HL-60/S4 (cell line): ENCODE data around the gene RBM17.
"Not testable (repeated sequence)": the region's sequence is repeated elsewhere in the genome, so short reads cannot be mapped to it uniquely, and the experiment has no call there.

ENCODE experiments used
- in situ Hi-C: fragments of 300-500 bp; cut with MboI; formaldehyde crosslinking; loops from 2 replicates; pipeline ENCODE4 v1.14.3; 2022; ENCODE audit warnings: low sequenced_read_pairs

Gene RBM17

DNA sequence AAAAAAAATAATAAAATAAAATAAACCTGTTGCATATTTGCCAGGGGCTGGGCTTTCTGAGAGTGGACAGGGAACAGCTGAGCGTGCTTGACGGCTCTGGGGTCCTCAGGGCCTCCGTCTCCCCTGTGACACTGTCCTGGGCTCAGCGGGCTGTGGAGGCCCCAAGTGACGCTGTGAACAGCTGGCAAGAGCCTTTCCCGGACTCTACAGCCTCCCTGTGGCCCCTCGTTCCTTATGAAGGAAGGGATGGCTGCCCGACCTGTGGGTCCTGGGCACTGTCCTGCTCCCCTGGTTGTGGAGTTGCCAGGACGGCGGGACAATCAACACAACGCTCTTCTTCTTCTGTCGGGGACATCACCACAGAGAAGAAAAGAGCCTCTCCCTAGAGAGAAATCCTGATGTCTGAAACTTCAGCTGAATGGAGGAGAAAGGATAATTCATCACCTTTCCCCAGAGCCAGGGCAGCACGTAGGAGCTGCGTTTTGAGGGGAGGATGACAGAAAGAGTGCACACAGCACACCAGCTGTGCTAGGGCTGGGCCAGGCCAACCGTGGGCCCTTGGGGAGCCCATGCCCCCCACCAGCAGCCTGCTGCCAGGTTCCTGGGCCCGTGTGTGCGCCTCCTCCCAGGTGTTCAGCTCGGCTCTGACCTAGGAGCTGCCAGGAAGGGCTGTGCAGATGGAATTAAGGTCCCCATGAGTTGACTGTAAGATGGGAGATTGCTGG, 45.4 kb downstream of the RBM17 start:
- in situ Hi-C loops, result no loop called here

DNA sequence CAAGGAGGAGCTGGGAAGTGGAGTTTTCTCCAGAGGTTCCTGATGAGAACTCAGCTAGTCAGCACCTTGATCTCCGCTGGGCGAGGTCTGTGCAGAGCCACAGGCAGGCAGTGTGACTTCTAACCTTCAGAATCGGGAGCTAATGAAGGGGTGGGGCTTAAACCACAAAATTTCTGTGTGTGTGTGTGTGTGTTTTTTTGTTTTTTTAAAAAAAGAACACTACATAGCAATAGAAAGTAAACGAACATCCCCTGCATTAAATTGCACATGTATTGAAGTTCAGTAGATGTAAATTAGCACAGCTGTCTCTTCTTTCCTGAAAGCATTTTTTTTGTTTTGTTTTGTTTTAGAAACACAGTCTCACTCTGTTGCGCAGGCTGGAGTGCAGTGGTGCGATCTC, 46.2 kb downstream of the RBM17 start:
- in situ Hi-C loops, result no loop called here

DNA sequence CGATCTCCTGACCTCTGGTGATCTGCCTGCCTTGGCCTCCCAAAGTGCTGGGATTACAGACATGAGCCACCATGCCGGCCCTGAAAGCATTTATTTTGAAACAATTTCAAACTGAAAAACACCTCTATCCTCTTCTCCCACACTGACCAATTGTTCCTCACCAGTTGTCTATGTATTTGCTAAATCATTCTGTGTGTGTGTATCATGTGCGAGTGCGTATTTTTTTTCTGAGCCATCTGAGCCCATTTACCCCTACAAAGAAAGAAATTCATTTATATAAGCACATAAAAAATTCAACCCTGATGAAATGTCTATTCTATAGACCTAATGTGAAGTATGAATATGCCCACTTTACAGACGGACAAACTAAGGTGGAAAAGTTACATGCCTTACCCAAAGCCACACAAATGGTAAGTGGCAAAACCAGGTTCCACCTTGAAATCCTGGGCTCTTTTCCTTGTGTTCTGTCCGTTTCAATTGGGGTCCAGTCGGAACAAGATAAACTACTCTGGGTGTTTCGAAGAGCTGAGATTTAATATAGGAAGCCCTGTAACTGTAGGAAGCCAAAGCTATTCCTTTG, 46.8 kb downstream of the RBM17 start:
- in situ Hi-C loops, result no loop called here

DNA sequence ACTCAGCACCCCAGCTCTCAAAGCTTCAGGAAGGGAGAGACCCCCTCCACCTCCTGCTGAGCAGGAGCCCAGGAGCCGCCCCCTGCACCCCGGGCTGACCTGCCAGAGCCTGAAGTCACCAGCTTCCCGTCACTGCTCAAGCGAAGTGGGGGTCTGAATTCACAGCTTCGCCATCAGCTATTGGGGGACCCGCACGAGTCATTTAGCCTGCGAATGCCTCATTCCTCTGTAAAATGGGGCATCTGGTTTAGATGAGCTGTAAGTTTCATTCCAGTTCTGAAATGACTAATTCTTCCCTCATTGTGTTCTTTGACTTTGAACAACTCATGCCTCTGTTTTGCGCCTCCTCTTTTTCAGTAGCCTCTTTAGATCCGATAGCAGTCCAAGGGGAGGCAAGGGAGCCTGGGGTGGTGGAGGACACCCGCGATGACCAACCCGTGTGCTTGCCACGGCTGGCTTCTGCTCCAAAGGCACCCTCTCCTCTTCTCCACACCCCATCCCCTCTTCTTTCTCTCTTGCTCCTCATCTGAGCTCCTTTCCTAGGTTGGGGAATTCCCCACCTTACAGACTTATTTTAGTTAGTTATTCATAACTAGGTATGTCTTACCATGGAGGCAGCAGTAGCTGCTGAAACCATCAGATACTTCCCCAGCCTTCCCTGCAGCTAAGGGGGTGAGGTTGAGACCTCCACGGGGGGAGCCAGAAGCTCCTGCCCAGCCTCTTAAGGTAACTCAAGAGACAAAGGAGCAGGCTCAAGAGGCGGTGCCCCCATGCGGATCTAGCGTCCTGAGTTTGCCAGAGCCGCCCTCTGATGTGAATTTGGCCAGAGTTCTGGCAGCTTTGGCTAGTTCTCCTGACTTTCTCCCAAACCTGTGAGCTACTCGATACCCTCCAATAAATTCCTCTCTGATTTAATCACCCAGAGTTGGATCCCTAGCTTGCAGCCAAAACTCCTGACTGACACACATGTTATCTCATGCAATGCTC, 47.7 kb downstream of the RBM17 start:
- in situ Hi-C loops, result no loop called here

GRCh38 chr10:6138456-6138855, 49.6 kb downstream of the RBM17 start:
- in situ Hi-C loops, result no loop called here

DNA sequence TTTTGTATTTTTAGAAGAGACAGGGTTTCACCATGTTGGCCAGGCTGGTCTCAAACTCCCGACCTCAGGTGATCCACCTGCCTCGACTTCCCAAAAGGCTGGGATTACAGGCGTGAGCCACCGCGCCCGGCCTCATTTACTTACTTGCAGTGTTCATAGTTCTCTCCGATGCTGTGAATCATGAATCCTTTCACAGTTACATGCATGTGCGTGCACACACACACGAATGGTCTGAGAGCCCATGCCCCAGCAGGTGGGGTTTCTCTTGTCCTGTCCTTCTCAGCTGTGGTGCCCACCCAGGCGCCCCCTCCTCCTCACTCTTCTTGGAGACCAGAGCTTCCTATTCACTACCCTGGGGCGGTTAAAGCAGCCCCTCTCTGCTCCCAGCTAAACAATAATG, 50.6 kb downstream of the RBM17 start:
- in situ Hi-C loops, result no loop called here

DNA sequence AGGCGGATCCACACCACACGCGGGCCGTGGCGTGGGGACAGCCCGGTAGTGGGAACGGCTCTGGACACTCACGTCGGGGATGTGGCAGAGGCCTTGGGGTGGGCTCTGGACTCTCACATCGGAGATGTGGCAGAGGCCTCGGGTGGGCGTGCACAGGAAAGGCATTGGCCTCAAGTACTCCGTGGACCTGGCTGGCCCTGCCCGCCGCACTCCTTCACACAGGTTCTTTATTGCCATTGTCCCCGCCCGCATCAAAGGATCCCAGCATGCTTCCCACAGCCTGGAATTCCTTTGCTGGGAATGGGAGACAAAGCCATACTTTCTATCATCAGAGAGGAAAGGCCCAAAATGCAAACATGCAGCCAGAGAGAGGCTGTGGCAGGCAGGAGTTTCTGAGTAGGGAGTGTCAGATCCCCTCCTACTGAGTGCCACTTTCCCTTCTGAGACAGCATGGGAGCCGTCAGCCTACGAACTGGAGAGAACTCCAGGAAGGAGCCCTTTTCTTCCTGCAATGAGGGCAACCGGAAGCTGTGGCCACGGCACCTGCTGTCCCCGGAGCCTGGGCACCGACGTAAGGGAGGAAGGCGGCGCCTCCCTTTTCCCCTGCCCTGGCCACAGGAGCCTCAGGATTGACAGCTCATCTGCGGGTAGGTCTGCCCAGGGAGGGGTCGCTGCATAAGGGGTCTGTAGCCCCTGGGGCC, 51.5 kb downstream of the RBM17 start:
- in situ Hi-C loops, result no loop called here

DNA sequence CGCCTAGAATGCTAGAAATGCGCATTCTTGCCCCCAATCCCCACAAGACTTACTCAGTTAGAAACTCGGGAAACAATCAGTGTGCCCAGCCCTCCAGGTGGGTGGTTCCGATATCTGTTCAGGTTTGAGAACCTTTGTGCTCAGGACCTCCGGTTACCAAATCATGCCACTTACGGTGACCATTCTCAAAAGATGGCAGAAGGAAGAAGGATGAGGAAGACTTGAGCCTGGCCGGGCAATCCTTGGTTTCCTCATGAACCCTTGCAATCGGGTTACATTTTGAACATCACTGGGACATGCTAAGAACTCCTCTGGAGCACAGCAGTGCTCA, 52.1 kb downstream of the RBM17 start:
- in situ Hi-C loops, result no loop called here

- in situ Hi-C loops, result no loop called here
These were observed 52.7 kb downstream of the RBM17 start for GRCh38 chr10:6141296-6142151.

- in situ Hi-C loops, result not testable (repeated sequence)
These were observed 53.4 kb downstream of the RBM17 start for GRCh38 chr10:6142186-6142585.

GRCh38 chr10:6142644-6143043, 53.8 kb downstream of the RBM17 start:
- in situ Hi-C loops, result no loop called here

DNA sequence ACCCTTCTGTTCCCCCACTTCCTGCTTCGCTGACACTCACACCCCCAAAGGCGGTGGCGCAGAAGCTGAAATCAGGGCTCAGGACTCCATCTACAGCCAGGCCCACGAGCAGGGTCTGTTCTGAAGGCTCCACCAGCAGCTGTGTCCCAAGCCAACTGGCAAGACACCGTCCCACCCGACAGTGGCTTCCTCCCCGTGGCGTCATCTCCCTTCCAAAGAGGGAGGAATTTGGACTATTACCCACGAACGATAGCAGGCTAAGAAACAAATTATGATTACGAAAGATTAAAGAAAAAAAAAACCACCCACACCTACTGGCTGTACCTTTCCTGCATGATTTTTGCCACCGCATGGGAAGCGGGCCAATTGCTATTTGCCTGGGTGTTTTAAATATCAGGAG, 54.3 kb downstream of the RBM17 start:
- in situ Hi-C loops, result no loop called here

- in situ Hi-C loops, result no loop called here
These were observed 55.8 kb downstream of the RBM17 start for GRCh38 chr10:6144406-6145165.

DNA sequence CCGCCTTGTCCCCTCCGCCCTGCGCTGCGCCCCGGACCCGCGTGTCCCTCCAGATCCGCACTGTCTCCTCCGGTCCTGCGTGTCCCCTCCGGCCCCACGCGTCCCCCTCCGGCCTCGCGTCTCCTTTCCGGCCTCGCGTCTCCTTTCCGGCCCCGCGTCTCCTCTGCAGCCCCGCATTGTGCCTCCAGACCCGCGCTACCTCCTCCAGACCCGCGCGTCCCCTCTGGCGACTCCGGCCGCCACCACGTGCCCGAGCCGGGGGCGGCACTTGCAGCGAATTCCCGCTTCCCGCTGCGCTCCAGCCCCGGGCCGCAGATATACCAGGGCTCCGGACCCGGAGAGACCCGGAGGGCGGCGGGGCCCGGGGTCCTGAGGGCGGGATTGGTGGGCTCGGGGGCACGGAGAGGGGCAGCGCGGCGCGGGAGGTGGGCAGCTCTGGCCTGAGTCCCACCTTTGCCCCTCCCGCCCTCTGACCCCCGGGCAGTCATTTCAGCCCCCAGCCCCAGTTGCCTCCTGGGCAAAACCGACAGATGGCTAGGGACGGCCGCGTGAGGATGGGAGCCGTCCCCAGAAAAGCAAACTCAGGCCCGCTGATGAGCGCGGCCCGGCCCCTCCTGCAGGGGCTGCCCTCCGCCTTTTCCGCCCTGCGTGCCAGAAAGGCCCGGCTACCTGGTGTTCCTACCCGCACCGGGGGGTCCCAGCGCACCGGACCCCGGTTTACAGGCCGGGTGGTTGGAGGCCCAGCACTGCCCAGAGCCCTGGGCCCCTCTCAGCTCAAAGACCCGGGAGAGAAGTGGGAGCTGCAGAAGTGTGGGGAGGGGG, 56.5 kb downstream of the RBM17 start:
- in situ Hi-C loops, result no loop called here

- in situ Hi-C loops, result no loop called here
These were observed 57.4 kb downstream of the RBM17 start for GRCh38 chr10:6146013-6146785.

DNA sequence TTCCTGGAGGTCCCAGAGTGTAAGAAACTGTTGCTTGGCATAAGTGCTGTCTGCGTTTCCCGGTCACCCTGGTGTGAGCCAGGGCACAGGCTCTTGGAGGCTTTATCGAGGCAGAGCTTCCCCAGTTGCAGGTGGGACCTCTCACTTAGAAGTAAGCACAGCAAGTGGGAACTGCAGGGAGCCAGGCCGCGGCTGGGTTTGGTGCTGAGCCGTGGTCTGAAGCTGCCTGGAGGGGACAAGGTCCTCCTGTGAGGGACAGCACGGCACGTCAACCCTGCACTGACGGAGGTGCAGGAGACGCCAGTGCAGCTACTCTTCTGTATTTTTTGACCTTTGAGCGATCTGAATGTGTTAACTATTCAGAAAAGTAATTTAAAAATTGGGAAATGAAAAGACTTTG, 58.1 kb downstream of the RBM17 start:
- in situ Hi-C loops, result no loop called here

DNA sequence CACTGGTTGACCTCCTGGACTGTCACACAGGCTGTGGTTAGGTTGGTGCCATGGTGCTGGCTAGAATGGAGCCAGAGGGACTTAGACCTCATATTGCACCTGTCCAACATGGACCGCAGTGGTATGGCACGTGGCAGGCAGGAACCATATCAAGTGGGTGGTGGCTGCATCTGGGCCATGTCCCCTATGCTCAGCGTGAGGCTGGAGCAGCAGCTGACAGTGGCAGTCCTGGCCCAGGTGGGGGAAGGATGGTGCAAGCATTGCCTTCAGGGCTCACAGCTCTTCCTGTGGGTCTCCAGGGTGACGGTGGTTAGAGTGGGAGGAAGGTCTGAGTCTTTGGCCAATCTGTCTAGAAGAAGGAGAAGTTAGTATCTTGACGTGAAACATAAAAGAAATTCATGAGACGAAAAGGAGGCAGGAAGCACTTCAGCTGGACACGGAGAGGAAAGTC, 59.4 kb downstream of the RBM17 start:
- in situ Hi-C loops, result no loop called here

DNA sequence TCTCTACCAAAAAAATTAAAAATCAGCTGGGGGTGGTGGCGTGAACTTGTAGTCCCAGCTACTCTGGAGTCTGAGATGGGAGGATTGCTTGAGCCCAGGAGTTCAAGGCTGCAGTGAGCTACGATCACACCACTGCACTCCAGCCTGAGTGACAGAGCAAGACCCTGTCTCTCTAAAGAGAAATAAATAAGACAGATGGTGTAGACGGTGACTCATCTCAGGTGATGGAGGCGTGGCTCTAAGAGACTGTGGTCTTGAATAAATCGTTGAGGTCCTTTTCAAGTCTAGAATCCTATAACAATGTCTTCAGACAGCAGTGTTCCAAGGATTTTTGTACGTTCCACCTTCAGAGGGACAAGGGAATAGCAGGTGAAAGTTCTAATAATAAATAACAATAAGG, 60.1 kb downstream of the RBM17 start:
- in situ Hi-C loops, result no loop called here
